Activated T-helper 1 cell treated with anti-CD3 and anti-CD28 coated beads, Interleukin-12 subunit alpha, Interleukin-12 subunit beta, Interleukin-2, Interleukin-4 antibody, amounts not matched to agents 30 ng/mL and 10 ng/mL and 1 ng/mL, durations not matched to agents 14 hours and 24 hours and 36 hours (primary cell): Measurements from ENCODE around the gene PPP2R5C. TPM values are rescaled to one million over a fixed set of nuclear protein-coding genes. Genes with fewer than 3 reads are reported as not detected.
A peak's percentile ranks its signal among the peaks of the same experiment; 100 is the strongest.

Experiments used
- DNase-seq: peaks from one replicate; pipeline ENCODE4 v3.0.0; 2021; ENCODE audit warnings: low spot score
- H3K27ac Mint-ChIP-seq: one replicate; pipeline ENCODE4 v1.8.0; 2021; ENCODE audit warnings: mild to moderate bottlenecking, mixed read lengths
- H3K27me3 Mint-ChIP-seq: one replicate; pipeline ENCODE4 v1.8.0; 2022; ENCODE audit warnings: mild to moderate bottlenecking, moderate library complexity, mixed read lengths; ENCODE audit not compliant: insufficient read depth
- H3K36me3 Mint-ChIP-seq: one replicate; pipeline ENCODE4 v1.8.0; 2021; ENCODE audit warnings: low read depth, mixed read lengths
- H3K4me1 Mint-ChIP-seq: one replicate; pipeline ENCODE4 v1.8.0; 2021; ENCODE audit warnings: low read depth, mixed read lengths
- H3K4me3 Mint-ChIP-seq: one replicate; pipeline ENCODE4 v1.8.0; 2021; ENCODE audit warnings: mild to moderate bottlenecking, moderate library complexity, mixed read lengths
- H3K9me3 Mint-ChIP-seq: one replicate; pipeline ENCODE4 v1.8.0; 2021; ENCODE audit warnings: mixed read lengths
- intact Hi-C: fragments of 100-400 bp; cut with micrococcal nuclease; formaldehyde crosslinking; loops from one replicate; pipeline ENCODE4 v1.15.1; 2024
- total RNA-seq: library from RNA; stranded (reverse); gene quantifications from 2 replicates; pipeline ENCODE4 v1.2.3, GENCODE V29; 2022

Gene PPP2R5C
- total RNA-seq, 1 donor from 2014 or later, result 157 TPM

DNA sequence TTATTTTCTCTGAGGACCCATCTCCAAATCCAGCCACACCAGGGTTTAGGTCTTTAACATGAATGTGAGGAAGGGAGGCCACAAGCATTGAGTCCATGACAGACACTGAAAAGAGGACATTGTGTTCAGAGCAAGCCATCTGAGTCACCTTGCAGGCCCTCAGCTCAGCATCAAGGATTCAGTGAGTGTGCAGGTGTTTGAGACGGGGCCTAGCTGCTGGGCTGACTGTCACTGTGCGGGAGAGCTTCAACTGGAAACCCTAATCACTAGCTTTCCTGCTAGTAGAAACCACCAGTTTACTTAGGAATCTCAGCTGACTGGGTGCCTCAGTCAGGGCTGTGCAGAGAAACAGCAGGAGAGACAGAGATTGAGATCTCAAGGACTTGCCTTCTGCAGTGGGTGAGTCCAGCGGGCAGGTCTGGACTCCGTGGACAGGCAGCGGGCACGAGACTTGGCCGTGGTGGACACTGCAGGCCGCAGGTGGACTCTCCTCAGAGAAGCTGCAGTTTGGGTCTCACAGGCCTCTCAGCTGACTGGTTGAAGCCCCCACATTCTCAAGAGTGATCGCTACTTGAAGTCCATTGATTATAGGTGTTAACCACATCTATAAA lies 116.8 kb downstream of the PPP2R5C start:
- Mint-ChIP-seq H3K9me3 (no peaks in the 10 kb centered on the region), H3K4me1 (peaks cover 66% of the 10 kb centered on the region), H3K36me3 (peaks cover 24% of the 10 kb centered on the region), H3K4me3 (no peak overlapping the region), H3K27me3 (no peaks in the 10 kb centered on the region), H3K27ac (peak overlapping the region; percentile 88)
- DNase-seq, result no peak
- intact Hi-C loops, result loop anchor here (2.0 to 5.0 kb wide), 2 partner anchors 36 to 70 kb away; no protein-coding TSS in a partner anchor

DNA sequence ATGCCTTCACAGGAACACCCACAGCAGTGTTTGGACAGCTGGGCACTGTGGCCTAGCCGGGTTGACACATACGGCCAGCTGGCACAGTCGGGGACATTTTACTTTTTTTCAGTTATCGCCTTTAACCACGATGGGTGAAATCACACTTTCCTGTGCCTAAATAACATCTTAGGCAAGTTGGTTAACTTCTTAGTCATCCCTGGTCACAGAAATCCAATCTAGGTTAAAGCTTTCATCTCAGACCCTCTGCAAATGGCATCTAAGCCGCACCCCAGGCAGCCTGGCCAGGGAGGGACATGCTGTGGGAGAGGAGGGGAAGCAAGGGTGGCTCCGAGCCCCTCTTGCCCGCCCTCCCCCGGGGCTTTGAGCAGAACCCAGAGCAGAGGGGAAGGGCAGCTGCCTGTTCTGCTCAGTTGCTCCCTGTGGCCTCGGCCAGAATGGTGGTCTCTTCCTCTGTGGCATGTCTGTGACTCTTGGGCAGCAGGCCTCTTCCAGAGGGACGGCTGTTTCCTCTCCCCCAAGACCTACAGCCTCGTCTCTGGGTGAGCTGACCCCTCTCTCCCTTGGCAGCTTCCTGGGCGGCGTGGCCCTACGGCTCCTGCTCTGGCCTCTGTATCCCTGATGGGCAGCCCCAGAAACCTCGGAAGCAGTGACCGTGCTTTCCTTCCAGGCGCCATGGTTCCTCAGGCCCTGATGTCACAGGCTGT lies 117.5 kb downstream of the PPP2R5C start:
- Mint-ChIP-seq H3K36me3 (peaks cover 28% of the 10 kb centered on the region), H3K4me3 (no peak overlapping the region), H3K27me3 (no peaks in the 10 kb centered on the region), H3K9me3 (no peaks in the 10 kb centered on the region), H3K4me1 (peaks cover 60% of the 10 kb centered on the region), H3K27ac (peak overlapping the region; percentile 88)
- intact Hi-C loops, result loop anchor here (2.0 to 5.0 kb wide), 2 partner anchors 37 to 70 kb away; no protein-coding TSS in a partner anchor
- DNase-seq, result no peak

DNA sequence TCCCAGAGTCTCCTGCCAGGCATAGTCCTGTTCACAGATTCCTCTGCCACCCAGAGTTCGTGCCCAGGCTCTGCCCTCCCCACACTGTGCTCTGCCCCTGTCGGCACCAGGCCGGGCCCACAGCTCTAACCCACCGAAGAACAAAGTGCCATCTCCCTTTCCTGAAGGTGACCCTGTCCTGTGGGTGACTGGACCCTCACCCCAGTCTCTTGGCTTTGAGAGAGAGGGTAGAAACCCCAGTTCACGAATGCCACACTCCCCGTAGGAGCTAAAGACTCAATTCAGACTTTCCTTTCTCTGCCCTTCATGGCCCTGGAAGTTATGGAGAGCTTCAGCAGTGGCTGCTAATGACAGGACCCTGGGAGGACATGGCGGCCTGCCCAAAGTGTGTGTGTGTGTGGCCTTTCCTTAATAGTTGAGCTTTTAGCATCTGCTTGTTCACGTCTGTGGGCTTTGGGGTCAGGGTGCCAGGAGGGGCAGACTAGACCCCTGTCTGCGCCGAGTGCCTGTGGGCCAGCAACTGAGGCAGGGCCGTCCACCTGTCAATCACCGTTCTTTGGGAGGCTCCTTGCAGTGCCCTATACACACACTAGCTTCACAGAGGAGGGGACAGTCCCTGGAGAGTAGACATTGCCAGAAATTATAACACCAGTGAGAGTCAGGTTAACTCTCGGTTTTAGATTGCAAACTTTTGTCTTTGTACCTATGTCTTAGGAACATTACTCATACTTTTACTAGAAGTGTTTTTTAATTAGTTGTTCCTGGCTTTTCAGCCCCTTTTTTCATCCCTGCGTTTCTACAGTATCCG lies 118.2 kb downstream of the PPP2R5C start:
- Mint-ChIP-seq H3K4me3 (peak overlapping the region; percentile 26), H3K27me3 (no peaks in the 10 kb centered on the region), H3K9me3 (no peaks in the 10 kb centered on the region), H3K36me3 (peaks cover 33% of the 10 kb centered on the region), H3K4me1 (peaks cover 57% of the 10 kb centered on the region), H3K27ac (peak overlapping the region; percentile 88)
- no peak for DNase-seq
- intact Hi-C loops, result loop anchor here (1.0 to 5.0 kb wide), 3 partner anchors 37 to 69 kb away; no protein-coding TSS in a partner anchor

DNA sequence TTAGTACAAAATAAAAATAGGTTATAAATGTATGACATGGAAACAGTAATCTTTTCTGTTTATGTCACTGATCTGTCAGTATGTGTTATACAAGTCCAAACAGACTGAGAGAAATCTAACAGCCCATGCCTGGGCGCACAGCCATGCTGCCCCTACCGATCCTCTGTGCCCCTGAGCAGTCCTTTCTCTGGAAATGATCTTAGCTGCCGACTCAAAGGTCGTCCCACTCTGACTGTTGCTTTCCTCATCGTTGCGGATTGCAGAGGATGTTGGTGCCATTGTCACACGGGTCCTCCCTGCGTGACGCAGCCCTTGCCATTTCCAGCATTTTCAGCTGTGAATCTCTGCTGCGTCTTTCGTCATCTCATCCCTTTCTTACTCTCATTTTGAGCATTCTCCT lies 119.9 kb downstream of the PPP2R5C start:
- Mint-ChIP-seq H3K4me1 (peaks cover 40% of the 10 kb centered on the region), H3K27me3 (no peaks in the 10 kb centered on the region), H3K9me3 (no peaks in the 10 kb centered on the region), H3K4me3 (no peak overlapping the region), H3K27ac (peak overlapping the region; percentile 19), H3K36me3 (peaks cover 43% of the 10 kb centered on the region)
- intact Hi-C loops, result no loop called here
- DNase-seq, result no peak

DNA sequence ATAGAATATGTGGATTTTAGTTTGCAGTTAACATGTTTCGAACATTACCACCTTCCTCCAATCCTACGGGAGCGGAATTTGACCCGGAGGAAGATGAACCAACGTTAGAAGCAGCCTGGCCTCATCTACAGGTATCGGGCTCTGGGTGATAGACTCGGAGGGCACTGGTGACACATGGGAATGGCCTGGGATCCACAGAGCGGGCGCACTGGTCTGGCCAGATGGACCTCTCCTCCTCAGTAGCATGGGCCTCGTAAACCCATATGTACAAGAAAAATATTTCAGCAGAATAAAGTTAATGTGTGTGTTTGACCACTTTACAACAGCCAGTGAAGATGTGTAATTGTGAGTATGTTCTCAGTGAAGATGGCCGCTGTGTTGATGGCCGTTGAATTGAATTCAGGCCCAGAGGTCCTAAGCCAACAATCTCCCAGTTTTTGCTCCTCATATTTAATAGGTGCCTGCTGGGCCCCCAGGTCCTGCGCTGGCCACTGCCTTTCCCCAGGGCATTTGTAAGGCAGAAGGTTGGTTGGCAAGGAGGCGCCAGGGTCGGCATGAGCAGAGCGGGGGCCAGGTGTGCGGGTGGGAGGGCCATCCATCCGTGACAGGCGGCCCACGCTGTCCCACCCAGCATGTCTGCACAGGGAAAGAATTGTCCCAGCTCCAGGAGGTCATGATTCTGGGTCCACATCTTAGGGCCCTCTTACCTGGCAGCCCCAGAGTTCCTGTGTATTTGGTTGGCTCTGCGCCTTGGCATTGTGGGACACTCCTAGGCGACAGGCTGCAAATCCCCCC lies 120.8 kb downstream of the PPP2R5C start:
- no peaks in the 10 kb centered on the region for H3K27me3 Mint-ChIP-seq
- DNase-seq, result no peak
- intact Hi-C loops, result no loop called here
- H3K4me1 Mint-ChIP-seq, result peaks cover 32% of the 10 kb centered on the region
- no peak overlapping the region for H3K4me3 Mint-ChIP-seq
- H3K9me3 Mint-ChIP-seq, result no peaks in the 10 kb centered on the region
- H3K36me3 Mint-ChIP-seq, result peaks cover 44% of the 10 kb centered on the region
- peak overlapping the region; percentile 6 for H3K27ac Mint-ChIP-seq

DNA sequence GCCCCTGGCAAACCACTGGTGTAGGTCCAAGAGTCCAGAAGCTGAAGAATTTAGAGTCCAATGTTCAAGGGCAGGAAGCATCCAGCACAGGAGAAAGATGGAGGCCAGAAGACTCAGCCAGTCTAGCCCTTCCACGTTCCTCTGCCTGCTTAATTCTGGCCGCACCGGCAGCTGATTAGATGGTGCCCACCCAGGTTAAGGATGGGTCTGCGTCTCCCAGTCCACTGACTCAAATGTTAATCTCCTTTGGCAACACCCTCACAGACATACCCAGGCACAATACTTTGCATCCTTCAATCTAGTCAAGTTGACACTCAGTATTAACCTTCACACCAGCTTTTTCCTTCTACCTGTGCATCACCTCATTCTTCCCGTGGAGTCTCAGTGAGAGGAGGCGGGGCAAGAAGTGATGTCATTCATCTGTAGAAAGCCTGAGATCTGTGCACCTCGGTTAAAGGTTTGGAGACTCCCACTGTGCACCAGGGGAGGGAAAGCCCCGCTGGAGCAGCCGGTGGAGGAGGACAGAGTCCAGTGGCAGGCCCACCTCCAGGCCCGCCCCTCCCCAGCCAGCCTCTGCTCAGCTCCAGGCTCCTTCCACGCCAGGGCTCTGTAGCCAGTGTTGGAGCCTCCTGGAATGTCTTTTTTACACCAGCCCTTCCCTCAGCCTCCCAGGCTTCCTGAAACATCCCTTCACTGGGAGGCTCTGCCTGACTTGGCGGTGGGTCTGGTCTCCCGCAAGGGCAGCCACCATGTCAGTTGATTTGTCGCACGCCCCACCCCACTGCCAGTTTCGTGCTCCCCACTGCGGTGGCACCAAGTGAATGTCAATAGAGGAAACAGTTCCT lies 122.8 kb downstream of the PPP2R5C start:
- Mint-ChIP-seq H3K27ac (no peak overlapping the region), H3K4me1 (peaks cover 13% of the 10 kb centered on the region), H3K36me3 (peaks cover 44% of the 10 kb centered on the region), H3K27me3 (no peaks in the 10 kb centered on the region), H3K4me3 (no peak overlapping the region), H3K9me3 (no peaks in the 10 kb centered on the region)
- intact Hi-C loops, result no loop called here
- DNase-seq, result no peak

DNA sequence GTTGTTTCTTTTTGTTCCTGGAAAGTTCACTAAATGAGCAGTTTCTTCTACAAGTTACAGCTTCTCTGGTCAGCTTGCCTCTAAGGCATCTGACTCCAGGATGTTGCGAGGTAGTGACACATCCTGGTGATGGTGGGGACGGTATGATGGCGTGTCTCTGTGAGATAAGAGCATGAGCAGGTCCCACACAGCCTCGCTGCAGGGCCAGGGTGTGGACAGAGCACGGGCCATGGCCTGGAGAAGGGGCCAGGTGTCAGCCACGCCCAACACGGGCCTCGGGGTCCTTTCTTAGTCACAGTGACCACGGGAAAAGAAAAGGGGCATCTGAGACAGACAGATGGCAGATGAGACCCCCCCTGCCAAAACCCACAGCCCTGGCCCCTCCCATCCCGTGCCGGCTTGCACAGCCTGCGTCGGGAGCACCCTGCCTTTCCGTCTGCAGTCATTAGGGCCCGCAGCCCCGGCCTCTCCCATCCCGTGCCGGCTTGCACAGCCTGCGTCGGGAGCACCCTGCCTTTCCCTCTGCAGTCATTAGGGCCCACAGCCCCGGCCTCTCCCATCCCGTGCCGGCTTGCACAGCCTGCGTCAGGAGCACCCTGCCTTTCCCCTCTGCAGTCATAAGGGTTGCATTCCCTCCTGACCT lies 123.5 kb downstream of the PPP2R5C start:
- no peak for DNase-seq
- no peaks in the 10 kb centered on the region for H3K9me3 Mint-ChIP-seq
- peaks cover 45% of the 10 kb centered on the region for H3K36me3 Mint-ChIP-seq
- intact Hi-C loops, result no loop called here
- no peak overlapping the region for H3K27ac Mint-ChIP-seq
- H3K27me3 Mint-ChIP-seq, result no peaks in the 10 kb centered on the region
- H3K4me1 Mint-ChIP-seq, result peaks cover 5% of the 10 kb centered on the region
- no peak overlapping the region for H3K4me3 Mint-ChIP-seq

DNA sequence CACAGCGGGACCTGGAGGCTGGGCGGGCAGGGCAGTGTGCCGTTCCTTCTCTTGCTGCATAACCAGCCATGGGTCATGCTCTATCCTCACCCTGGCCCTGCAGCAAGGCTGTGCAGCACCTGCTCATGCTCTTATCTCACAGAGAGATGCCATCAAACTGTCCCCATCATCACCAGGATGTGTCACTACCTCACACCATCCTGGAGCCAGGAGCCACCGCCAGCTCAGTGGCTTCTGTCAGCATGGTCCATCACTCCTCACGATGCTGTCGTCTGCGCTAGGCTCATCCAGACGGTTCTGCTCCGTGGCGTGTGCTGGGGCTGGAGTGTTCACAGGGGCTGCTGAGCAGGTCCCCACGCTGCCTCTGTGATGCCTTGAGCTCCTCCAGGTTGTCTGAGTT lies 125.7 kb downstream of the PPP2R5C start:
- intact Hi-C loops, result no loop called here
- H3K4me1 Mint-ChIP-seq, result no peaks in the 10 kb centered on the region
- no peaks in the 10 kb centered on the region for H3K9me3 Mint-ChIP-seq
- no peaks in the 10 kb centered on the region for H3K27me3 Mint-ChIP-seq
- no peak for DNase-seq
- H3K4me3 Mint-ChIP-seq, result no peak overlapping the region
- H3K27ac Mint-ChIP-seq, result no peak overlapping the region
- H3K36me3 Mint-ChIP-seq, result peaks cover 45% of the 10 kb centered on the region

DNA sequence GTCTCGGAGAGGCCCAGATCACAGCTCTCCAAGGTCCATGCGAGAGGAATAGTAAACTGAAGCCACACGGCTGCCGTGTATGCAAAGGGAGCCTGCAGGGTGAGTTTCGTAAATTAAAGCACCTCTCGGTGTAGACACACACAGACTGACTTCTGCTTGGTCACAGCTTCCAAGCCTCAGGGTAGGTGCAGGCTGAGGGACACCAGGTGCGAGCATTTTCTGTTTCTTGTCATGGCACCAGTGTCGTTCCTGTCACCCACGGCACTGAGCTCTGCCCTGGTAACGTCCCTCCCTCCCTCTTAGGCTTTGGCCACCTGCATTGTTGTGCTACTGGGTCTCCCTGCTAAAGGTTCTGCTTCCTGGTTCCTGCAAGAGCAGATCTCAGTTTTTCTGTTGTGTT lies 126.7 kb downstream of the PPP2R5C start:
- Mint-ChIP-seq H3K9me3 (no peaks in the 10 kb centered on the region), H3K4me3 (no peak overlapping the region), H3K27ac (no peak overlapping the region), H3K36me3 (peaks cover 43% of the 10 kb centered on the region), H3K4me1 (no peaks in the 10 kb centered on the region), H3K27me3 (no peaks in the 10 kb centered on the region)
- intact Hi-C loops, result no loop called here
- no peak for DNase-seq

DNA sequence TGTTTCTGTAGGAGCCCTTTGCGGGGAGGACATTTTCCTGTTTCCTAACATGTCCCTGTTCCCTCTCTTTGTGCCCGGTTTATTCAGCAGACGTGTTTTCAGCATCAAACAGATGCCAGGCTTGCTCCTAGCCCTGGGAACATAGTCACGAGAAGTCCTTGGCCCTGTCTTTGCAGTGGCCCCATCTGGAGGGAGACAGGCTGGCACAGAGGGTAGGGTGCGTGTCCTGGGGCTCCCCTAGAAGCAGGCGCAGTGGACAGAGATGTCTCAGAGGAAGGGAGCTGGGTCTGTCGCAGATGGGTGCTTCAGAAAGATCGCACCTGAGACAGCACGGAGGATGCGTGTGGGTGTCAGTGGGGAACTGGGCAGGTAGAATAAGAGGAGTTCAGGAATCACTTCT lies 127.9 kb downstream of the PPP2R5C start:
- H3K36me3 Mint-ChIP-seq, result peaks cover 41% of the 10 kb centered on the region
- intact Hi-C loops, result no loop called here

DNA sequence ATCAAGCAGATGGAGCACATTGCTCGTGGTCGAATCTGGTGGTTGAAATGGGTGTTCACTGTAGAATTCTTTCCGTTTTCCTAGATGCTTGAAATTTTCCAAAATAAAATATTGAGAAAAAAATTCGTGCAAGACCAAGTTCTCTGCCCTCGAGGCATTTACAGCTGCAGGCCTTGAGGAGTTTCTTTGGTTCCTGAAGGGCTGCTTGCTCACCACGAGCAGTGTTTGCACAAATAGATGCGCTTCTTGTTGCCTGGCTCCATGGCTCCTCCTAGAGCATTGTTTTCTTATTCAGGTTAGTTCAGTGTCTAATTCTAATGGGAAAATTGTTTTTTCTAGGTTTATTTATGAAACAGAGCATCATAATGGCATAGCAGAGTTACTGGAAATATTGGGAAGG lies 128.4 kb downstream of the PPP2R5C start:
- intact Hi-C loops, result loop anchor here (1.0 kb wide), 1 partner anchor 183 kb away; no protein-coding TSS in a partner anchor
- H3K4me1 Mint-ChIP-seq, result no peaks in the 10 kb centered on the region

More for the DNA sequence above, 127.9 kb downstream of the PPP2R5C start:
- Mint-ChIP-seq H3K27ac (peak overlapping the region; percentile 3), H3K27me3 (no peaks in the 10 kb centered on the region), H3K9me3 (no peaks in the 10 kb centered on the region), H3K4me3 (no peak overlapping the region), H3K4me1 (no peaks in the 10 kb centered on the region)
- no peak for DNase-seq

More for the DNA sequence above, 128.4 kb downstream of the PPP2R5C start:
- no peaks in the 10 kb centered on the region for H3K27me3 Mint-ChIP-seq
- H3K4me3 Mint-ChIP-seq, result no peak overlapping the region
- H3K27ac Mint-ChIP-seq, result no peak overlapping the region
- peaks cover 43% of the 10 kb centered on the region for H3K36me3 Mint-ChIP-seq
- DNase-seq, result no peak
- H3K9me3 Mint-ChIP-seq, result no peaks in the 10 kb centered on the region
